ENCODE measurements around the gene GLIS1.

- TF ChIP-seq CTCF (conservative IDR thresholded peaks at IDR 0.05; ENCODE audit: low read depth in 2 of 2): no peak
- TF ChIP-seq POLR2AphosphoS5 (IDR thresholded peaks at IDR 0.05; ENCODE audit: low read depth): no peak
- TF ChIP-seq CREB1 (CRISPR knock-in tag; IDR thresholded peaks at IDR 0.05; ENCODE audit: low read depth): no peak
- no peak for TF ChIP-seq EZH2 (IDR thresholded peaks at IDR 0.05; ENCODE audit: low read depth, unreplicated experiment)
- TF ChIP-seq EZH2phosphoT487 (IDR thresholded peaks at IDR 0.05; ENCODE audit: unreplicated experiment): no peak
- TF ChIP-seq ZNF114 (CRISPR knock-in tag; IDR thresholded peaks at IDR 0.05): no peak
- TF ChIP-seq JUNB (IDR thresholded peaks at IDR 0.05; ENCODE audit: unreplicated experiment): no peak
- no peak for TF ChIP-seq ETS1 (IDR thresholded peaks at IDR 0.05)
- no peak for TF ChIP-seq REST (IDR thresholded peaks at IDR 0.05; ENCODE audit: unreplicated experiment)
- TF ChIP-seq ZNF331 (CRISPR knock-in tag; IDR thresholded peaks at IDR 0.05; ENCODE audit: low read depth): no peak
- no peak for TF ChIP-seq NANOG (IDR thresholded peaks at IDR 0.05; ENCODE audit: borderline replicate concordance)
- TF ChIP-seq STAT1 (IDR thresholded peaks at IDR 0.05; ENCODE audit: unreplicated experiment): no peak
- TF ChIP-seq ZNF462 (CRISPR knock-in tag; IDR thresholded peaks at IDR 0.05): no peak
Observed at GRCh38 chr1:53572065-53572814, 166.7 kb downstream of the GLIS1 start.

All from GM23338 (cell line).